Loucy (cell line): ENCODE results near the gene KMT2E.

Source experiments
- CTCF ChIP-seq: fragments of 200-600 bp; sonication (generic); conservative IDR thresholded peaks from 2 replicates; pipeline ENCODE4 v1.5.1; 2014; ENCODE audit warnings: mild to moderate bottlenecking, antibody characterized with exemption, low read length
- EZH2phosphoT487 ChIP-seq: fragments of 200-600 bp; IDR thresholded peaks from 2 replicates; pipeline ENCODE4 v1.6.1; 2018; ENCODE audit warnings: antibody characterized with exemption, mild to moderate bottlenecking, moderate library complexity, borderline replicate concordance

DNA sequence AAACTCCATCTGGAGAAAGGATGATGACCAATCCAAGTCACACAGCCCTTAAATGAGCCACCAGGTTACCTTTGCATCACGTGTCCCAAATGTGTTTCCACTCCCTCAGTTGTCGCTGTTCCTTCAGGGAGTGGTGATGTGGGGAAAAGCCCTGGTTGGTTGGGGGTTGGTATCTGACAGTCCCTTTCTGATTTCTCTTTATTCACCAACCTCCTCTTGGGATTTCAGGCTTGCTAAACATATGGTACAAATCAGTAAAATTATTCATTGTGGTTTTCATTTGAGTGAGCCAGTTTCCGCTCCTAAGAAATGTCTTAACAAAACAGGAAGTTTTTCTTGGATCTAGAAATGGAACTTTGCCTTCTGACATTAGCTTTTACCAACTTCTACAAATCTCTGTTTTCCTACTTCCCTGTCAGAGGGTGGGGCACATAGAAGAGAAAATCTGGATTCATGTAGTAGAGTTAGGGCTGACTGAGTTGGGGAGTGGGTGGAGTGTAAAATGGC, 40.0 kb upstream of the KMT2E start:
- no peak for TF ChIP-seq CTCF
- TF ChIP-seq EZH2phosphoT487: no peak
